Measurements from ENCODE around the gene COL6A2.

- TF ChIP-seq POLR2AphosphoS5 (IDR thresholded peaks at IDR 0.05; ENCODE audit: low read depth, low read length) = peak; percentile 8; the same call in 1 of the 2 replicates
- TF ChIP-seq SRF (IDR thresholded peaks at IDR 0.05; ENCODE audit: low read depth) = no peak
- no peak for TF ChIP-seq CTCF (IDR thresholded peaks at IDR 0.05 in 2 of 3, conservative IDR thresholded peaks at IDR 0.05 in 1 of 3; ENCODE audit: borderline replicate concordance in 1 of 3, insufficient read depth in 1 of 3, low read depth in 2 of 3, low read length in 2 of 3)
- TF ChIP-seq, protein P1, sequence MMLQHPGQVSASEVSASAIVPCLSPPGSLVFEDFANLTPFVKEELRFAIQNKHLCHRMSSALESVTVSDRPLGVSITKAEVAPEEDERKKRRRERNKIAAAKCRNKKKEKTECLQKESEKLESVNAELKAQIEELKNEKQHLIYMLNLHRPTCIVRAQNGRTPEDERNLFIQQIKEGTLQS (IDR thresholded peaks at IDR 0.05) = no peak
- TF ChIP-seq MAX (IDR thresholded peaks at IDR 0.05) = no peak
- TF ChIP-seq POLR2A (IDR thresholded peaks at IDR 0.05; ENCODE audit: borderline replicate concordance, extremely low read depth, insufficient read depth, insufficient read length) = no peak
- no peak for TF ChIP-seq SP1 (IDR thresholded peaks at IDR 0.05; ENCODE audit: low read depth)
- no peak for TF ChIP-seq EZH2 (IDR thresholded peaks at IDR 0.05)
- no peak for TF ChIP-seq RAD21 (IDR thresholded peaks at IDR 0.05; ENCODE audit: low read depth)
- TF ChIP-seq ZNF274 (IDR thresholded peaks at IDR 0.05; ENCODE audit: low read depth, low read length) = no peak
- TF ChIP-seq ZFX (IDR thresholded peaks at IDR 0.05) = no peak
- TF ChIP-seq EGR1 (IDR thresholded peaks at IDR 0.05; ENCODE audit: low read depth) = no peak
These were observed 33.1 kb downstream of the COL6A2 start for GRCh38 chr21:46130831-46131587.

All from HCT116 (cell line).